K562 treated with DMSO at 1 percent for 4 hours (cell line): ENCODE measurements around the gene OR56A4. TPM values are rescaled to one million over a fixed set of nuclear protein-coding genes. Genes with fewer than 3 reads are reported as not detected.

Source experiments
- total RNA-seq: library from RNA; unstranded; fragments of 300-600 nt; gene quantifications from 2 replicates; pipeline ENCODE4 v1.2.3, GENCODE V29; 2022; ENCODE audit not compliant: insufficient read depth

The OR56A4 gene, protein sequence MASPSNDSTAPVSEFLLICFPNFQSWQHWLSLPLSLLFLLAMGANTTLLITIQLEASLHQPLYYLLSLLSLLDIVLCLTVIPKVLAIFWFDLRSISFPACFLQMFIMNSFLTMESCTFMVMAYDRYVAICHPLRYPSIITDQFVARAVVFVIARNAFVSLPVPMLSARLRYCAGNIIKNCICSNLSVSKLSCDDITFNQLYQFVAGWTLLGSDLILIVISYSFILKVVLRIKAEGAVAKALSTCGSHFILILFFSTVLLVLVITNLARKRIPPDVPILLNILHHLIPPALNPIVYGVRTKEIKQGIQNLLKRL
- not detected in 2 replicates for total RNA-seq

DNA sequence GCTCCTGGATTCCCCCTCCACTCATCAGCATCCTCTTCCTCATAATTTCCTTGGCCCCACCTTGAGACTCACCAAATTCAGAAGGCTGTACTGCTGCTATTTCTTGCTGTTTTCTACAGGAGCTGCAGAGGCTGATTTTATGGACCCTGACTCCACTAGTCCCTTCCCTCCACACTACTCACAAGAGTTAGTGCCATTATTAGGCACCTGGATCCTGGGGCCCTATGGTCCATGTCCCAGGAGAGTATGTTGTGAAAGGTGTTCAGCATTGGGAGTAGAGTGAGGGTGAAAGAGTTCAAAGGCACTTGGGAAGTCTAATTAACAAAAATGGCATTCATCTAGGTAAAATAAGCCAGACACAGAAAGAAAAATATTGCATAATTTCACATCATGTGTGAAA, at the start of gene OR56A4:
TSS of gene OR56A4 (minus strand) at position 101 of the 400 bp plus-strand sequence. CDS start 3,954 bp downstream, outside the sequence.

DNA sequence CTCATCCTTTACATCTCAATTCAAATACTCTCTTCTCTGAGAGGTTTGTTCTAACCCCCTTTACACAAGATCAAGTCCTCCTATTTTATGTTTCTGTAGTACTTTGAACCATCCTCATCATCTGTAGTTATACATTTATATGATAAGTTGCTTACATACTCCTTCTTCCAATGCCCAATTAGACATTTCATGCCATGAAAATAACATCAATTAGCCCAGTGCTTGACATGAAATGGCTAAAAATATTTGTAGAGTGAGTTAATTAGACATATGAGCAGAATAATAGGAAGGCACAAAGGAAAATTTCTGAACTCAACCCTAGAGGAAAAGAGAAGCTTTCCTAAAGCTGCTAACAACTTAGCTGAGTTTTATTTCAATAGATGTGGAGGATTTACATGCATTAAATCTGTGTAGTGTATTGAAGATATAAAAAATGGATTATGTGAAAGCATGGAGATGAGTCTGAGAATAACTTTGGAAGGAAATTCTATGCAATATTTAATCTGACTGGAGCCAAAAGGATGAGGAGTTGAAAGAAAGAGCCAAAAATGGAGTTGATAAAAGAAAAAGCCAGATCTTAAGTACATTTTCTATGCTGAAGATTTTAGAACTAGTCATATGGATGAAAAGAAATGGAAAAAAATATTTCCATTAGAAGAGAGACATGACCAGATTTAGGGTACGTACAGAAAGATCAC, 24.1 kb upstream of the OR56A4 start, which contains the start of gene OR56A1:
TSS of gene OR56A1 (minus strand) at position 51 of the 698 bp plus-strand sequence. CDS start 3,066 bp downstream, outside the sequence.

DNA sequence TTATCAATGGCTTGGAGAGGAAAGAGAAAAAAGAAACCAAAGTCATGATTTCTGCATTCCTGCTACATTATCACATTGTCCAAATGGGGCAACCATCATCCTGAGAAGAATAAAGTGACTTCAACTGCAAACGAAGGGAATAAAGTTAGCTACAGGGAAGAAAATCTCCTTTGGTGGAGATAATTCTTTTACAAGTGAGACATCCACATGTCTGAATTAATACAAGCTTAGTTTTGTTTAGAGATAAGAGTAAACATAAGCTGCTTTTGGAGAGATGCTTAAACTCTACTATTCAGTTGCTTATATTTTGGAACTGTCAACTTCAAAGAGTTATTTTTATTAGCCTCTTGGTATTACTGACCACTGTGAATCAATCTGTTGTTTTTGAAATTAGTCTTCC, 19.9 kb downstream of the OR56A4 start, which contains the start of gene OR52L1:
TSS of gene OR52L1 (minus strand) at position 101 of the 400 bp plus-strand sequence. CDS start at position 46, 55 bp downstream.

DNA sequence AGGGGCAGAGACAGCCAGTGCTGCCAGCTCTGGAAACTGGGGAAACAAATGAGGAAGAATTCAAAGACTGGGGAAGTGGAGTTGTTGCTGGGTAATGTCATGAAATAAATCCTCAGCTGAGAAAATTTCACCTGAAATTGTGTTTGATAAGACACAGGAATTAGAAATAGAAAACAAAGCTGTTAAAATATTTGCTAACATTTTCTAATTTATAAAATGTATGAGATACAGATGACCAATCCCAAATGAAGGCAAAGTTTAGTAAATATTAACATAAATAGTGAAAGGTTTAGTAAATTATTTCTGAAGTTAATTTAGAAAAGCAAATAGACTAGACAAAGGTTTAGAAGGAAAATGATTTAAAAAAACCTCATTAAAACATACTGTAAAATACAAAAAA, 38.4 kb downstream of the OR56A4 start, which contains the start of gene OR56A5:
TSS of gene OR56A5 (minus strand) at position 101 of the 400 bp plus-strand sequence. CDS start at position 101, 0 bp downstream.

Other genes with a start within 250 kb of the OR56A4 start
- not detected in 2 replicates for gene OR52N5, start 223.6 kb downstream of the OR56A4 start, total RNA-seq
- gene OR52N1, start 215.7 kb downstream of the OR56A4 start, total RNA-seq: not detected in 2 replicates
- not detected in 2 replicates for gene OR52N2, start 198.0 kb downstream of the OR56A4 start, total RNA-seq
- not detected in 2 replicates for gene OR52E6, start 165.0 kb downstream of the OR56A4 start, total RNA-seq
- gene OR52E8, start 149.3 kb downstream of the OR56A4 start, total RNA-seq: not detected in 2 replicates
- gene OR52E4, start 126.3 kb downstream of the OR56A4 start, total RNA-seq: not detected in 2 replicates
- gene OR52E5, start 113.7 kb downstream of the OR56A4 start, total RNA-seq: not detected in 2 replicates
- gene OR56A3, start 64.7 kb downstream of the OR56A4 start, total RNA-seq: not detected in 2 replicates
- not detected in 2 replicates for gene OR56A5, start 38.5 kb downstream of the OR56A4 start, total RNA-seq
- not detected in 2 replicates for gene OR52L1, start 20.0 kb downstream of the OR56A4 start, total RNA-seq
- gene OR56A1, start 23.8 kb upstream of the OR56A4 start, total RNA-seq: not detected in 2 replicates
- gene OR56B4, start 100.7 kb upstream of the OR56A4 start, total RNA-seq: not detected in 2 replicates
- not detected in 2 replicates for gene OR52B2, start 163.4 kb upstream of the OR56A4 start, total RNA-seq
- gene OR52W1, start 192.3 kb upstream of the OR56A4 start, total RNA-seq: not detected in 2 replicates
- gene C11orf42, start 198.6 kb upstream of the OR56A4 start, total RNA-seq: not detected in 2 replicates
- gene FHIP1B, start 227.7 kb upstream of the OR56A4 start, total RNA-seq: 18.7 and 20.5 TPM in 2 replicates
- gene CNGA4, start 232.1 kb upstream of the OR56A4 start, total RNA-seq: not detected in 2 replicates